Left ventricle myocardium inferior (tissue), 1 donor: ENCODE measurements around the gene NKIRAS1. TPM values are rescaled to one million over a fixed set of nuclear protein-coding genes. Genes with fewer than 3 reads are reported as not detected.

ENCODE experiments used
- DNase-seq: peaks from one replicate; pipeline ENCODE4 v3.0.0-alpha.2; 2020
- H3K27ac ChIP-seq: fragments of 200-600 bp; replicated peaks from 2 replicates; pipeline ENCODE4 v1.8.0; 2021
- H3K27me3 ChIP-seq: fragments of 200-600 bp; 2 replicates; pipeline ENCODE4 v1.8.0; 2021; ENCODE audit warnings: low read depth
- H3K36me3 ChIP-seq: fragments of 200-600 bp; 2 replicates; pipeline ENCODE4 v1.8.0; 2021
- H3K4me1 ChIP-seq: fragments of 200-600 bp; 2 replicates; pipeline ENCODE4 v1.8.0; 2021
- H3K4me3 ChIP-seq: fragments of 200-600 bp; 2 replicates; pipeline ENCODE4 v1.8.0; 2021; ENCODE audit warnings: mild to moderate bottlenecking, moderate library complexity
- H3K9me3 ChIP-seq: fragments of 200-600 bp; replicated peaks from 2 replicates; pipeline ENCODE4 v1.8.0; 2021
- intact Hi-C: fragments of 100-400 bp; cut with micrococcal nuclease; formaldehyde crosslinking; loops from one replicate; pipeline ENCODE4 v1.11.0; 2022
- total RNA-seq: library from RNA; stranded (reverse); fragmentation: NEBNext Ultra II Directional; extraction: Animal tissue kit (Norgen Biotek cat#: 25700); gene quantifications from one replicate; pipeline ENCODE4 v1.2.1, GENCODE V29; 2021
- TF ChIP-seq, protein P1 (sequence below): fragments of 200-600 bp; IDR thresholded peaks from 2 replicates; pipeline ENCODE4 v1.8.0; 2021; ENCODE audit warnings: antibody characterized with exemption, mild to moderate bottlenecking, borderline replicate concordance
- donor health status: DM: no; HTN: yes; CAD: no; lungs with severe emphysema.

NKIRAS1 gene
- total RNA-seq, 1 donor from 2014 or later, result 20.8 TPM

- Histone ChIP-seq H3K9me3 (no peaks in the 10 kb centered on the region), H3K36me3 (peaks cover 60% of the 10 kb centered on the region), H3K27ac (no peak overlapping the region), H3K4me3 (no peak overlapping the region), H3K4me1 (no peaks in the 10 kb centered on the region), H3K27me3 (no peaks in the 10 kb centered on the region)
- DNase-seq, result no peak
- intact Hi-C loops, result no loop called here
- TF ChIP-seq, protein P1, sequence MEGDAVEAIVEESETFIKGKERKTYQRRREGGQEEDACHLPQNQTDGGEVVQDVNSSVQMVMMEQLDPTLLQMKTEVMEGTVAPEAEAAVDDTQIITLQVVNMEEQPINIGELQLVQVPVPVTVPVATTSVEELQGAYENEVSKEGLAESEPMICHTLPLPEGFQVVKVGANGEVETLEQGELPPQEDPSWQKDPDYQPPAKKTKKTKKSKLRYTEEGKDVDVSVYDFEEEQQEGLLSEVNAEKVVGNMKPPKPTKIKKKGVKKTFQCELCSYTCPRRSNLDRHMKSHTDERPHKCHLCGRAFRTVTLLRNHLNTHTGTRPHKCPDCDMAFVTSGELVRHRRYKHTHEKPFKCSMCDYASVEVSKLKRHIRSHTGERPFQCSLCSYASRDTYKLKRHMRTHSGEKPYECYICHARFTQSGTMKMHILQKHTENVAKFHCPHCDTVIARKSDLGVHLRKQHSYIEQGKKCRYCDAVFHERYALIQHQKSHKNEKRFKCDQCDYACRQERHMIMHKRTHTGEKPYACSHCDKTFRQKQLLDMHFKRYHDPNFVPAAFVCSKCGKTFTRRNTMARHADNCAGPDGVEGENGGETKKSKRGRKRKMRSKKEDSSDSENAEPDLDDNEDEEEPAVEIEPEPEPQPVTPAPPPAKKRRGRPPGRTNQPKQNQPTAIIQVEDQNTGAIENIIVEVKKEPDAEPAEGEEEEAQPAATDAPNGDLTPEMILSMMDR, result no peak
Measured at GRCh38 chr3:23900744-23901143, 16.0 kb downstream of the NKIRAS1 start.

DNA sequence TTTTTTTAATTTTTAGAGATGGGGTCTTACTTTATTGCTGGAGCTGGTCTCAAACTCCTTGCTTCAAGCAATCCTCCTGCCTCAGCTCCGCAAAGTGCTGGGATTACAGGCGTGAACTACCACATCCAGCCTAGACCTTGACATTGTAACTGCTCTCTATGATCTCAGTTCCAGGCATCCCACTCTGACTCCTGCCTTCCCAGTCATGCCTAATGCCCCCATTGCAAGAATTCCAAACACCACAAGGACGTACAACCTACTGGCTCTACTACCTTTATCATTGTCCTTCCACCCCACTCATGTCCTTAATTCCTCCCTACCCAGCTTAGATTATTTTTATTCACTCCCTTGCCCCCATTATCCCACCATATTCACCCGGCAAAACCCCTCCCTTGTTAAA, 21.6 kb downstream of the NKIRAS1 start:
- Histone ChIP-seq H3K27me3 (no peaks in the 10 kb centered on the region), H3K4me1 (peaks cover under 1% of the 10 kb centered on the region), H3K36me3 (peaks cover 35% of the 10 kb centered on the region), H3K27ac (no peak overlapping the region), H3K9me3 (no peaks in the 10 kb centered on the region), H3K4me3 (no peak overlapping the region)
- TF ChIP-seq, protein P1, result no peak
- DNase-seq, result no peak
- intact Hi-C loops, result loop anchor here (10.0 kb wide), 1 partner anchor 340 kb away; no protein-coding TSS in a partner anchor

DNA sequence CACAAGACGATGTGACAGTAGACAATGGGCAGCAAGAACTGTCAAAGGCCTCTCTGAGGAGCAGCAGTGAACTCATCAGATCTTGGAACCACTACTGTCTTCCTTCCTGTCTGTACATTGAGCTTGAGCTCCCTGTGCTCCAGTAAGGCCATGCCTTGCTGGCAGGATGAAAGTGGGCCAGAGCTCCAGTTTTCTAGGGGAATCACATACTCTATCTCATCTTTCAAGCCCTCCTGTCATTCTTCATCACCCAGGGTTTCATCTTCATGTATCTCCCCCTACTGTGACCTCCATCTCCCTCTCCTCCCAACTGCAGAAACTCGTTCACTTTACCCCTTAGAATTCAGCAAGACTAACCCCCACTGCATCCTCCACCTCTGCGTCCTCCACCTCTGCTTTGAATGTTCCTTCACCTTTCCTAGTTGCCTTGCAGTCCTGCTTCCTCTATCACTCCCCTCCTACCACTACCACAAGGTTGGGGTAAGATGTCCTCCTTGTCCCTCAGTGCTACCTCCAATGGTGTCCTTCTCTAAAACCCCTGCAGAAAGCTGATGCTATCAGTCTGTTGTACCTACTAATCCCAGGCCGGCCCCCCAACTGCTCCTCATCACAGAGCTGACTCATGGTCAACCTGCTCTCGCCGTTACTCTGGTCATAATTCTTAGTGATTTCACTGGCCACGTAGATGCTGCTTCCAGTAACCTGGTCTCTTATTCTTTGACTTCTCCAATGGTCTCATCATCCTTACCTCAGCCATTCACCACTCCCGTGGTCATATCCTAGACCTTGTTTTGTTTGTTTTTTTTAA, 22.3 kb downstream of the NKIRAS1 start:
- intact Hi-C loops, result loop anchor here (10.0 kb wide), 1 partner anchor 340 kb away; no protein-coding TSS in a partner anchor
- H3K9me3 ChIP-seq, result no peaks in the 10 kb centered on the region
- TF ChIP-seq, protein P1, result no peak
- no peak overlapping the region for H3K4me3 ChIP-seq
- H3K36me3 ChIP-seq, result peaks cover 30% of the 10 kb centered on the region
- H3K27me3 ChIP-seq, result no peaks in the 10 kb centered on the region
- H3K4me1 ChIP-seq, result peaks cover 8% of the 10 kb centered on the region
- no peak overlapping the region for H3K27ac ChIP-seq
- no peak for DNase-seq

GRCh38 chr3:23889950-23890349, 26.8 kb downstream of the NKIRAS1 start:
- intact Hi-C loops, result loop anchor here (10.0 kb wide), 1 partner anchor 345 kb away; no protein-coding TSS in a partner anchor
- H3K4me1 ChIP-seq, result peaks cover 30% of the 10 kb centered on the region
- DNase-seq, result no peak
- no peaks in the 10 kb centered on the region for H3K27me3 ChIP-seq
- no peaks in the 10 kb centered on the region for H3K9me3 ChIP-seq
- no peak overlapping the region for H3K27ac ChIP-seq
- TF ChIP-seq, protein P1, result no peak
- H3K4me3 ChIP-seq, result no peak overlapping the region
- peaks cover 14% of the 10 kb centered on the region for H3K36me3 ChIP-seq

- peaks cover 30% of the 10 kb centered on the region for H3K4me1 ChIP-seq
- TF ChIP-seq, protein P1, result no peak
- intact Hi-C loops, result no loop called here
- H3K27ac ChIP-seq, result no peak overlapping the region
- no peak overlapping the region for H3K4me3 ChIP-seq
- H3K36me3 ChIP-seq, result peaks cover 14% of the 10 kb centered on the region
- H3K27me3 ChIP-seq, result no peaks in the 10 kb centered on the region
- DNase-seq, result no peak
- no peaks in the 10 kb centered on the region for H3K9me3 ChIP-seq
Measured at GRCh38 chr3:23889386-23889785, 27.4 kb downstream of the NKIRAS1 start.
